HG03139 (cell line): ENCODE measurements around the gene TMEM176B.

Experiments
- ATAC-seq: cut with Tn5 transposase; IDR thresholded peaks from one replicate; pipeline ENCODE4 v1.9.1; 2021; ENCODE audit not compliant: unreplicated experiment

TMEM176B gene

DNA sequence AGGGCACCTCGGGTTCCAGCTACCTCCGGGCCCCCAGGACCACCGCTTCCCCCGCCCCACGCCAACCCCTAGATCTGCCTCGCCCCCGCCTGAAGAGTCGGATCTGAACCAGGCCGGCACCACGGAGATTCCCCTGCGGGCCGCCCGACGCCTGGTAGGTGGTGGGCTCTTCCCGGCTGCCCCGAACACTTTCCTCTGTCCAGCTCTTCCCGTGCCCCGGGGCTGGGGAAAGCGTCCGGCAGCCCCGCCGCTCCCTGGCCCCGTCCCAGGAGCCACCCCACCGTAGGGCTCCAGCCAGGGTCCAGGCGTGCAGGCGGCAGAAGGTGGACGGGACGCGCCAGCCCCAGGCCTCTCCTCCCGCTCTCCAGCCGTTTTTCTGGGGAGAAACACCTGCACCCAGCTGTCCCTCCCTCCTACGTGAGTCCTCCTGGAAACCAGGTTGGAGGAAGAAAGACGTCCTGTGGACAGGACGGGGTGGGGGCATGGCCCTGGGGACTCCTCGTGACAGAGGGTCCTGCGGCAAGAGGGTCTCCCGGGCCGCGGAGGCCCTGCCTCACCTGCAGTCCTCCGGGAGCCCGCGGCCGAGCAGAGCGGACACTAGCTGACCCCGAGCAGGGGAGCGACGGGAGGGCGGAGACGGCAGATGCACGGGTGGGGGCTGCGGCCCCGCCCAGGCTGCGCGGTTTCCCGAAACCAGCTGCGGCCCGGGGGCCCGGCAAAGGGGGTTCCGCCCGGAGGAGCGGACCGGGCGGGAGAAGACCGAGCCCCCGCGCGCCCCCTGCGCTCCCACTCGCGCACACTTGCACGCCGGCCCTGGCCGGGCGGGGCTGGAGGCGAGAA, at the start of gene TMEM176B:
TMEM176B (minus strand) TSS at position 624 of the 840 bp plus-strand sequence. CDS start 3,795 bp downstream, outside the sequence.
- no peak for ATAC-seq

DNA sequence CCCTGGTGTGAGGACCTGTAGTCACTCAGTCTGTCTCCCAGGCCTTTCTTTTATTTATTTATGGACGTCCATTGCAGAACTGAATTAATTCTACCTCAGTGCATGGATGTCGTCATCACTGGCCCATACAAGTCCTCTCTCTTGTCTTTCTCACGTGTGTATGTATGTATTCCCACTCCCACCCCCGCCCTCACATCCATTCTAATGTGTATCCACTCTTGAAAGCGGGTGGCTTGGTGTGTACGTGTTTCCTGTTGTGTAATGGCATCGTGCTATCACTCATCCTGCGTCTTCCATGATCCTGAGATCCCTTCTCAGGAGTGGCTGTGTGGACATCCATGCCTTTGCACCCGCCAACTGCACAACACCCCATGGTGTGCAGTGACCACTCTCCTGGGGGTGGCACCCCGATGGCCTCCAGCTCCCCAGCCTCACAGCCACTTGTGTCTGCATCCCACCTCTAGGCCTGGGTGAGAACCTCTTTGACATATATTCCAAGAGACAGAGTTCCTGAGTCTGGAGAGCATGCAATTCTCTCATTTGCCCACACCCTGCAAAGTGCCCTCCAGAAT, 49.1 kb upstream of the TMEM176B start:
- ATAC-seq, result no peak

DNA sequence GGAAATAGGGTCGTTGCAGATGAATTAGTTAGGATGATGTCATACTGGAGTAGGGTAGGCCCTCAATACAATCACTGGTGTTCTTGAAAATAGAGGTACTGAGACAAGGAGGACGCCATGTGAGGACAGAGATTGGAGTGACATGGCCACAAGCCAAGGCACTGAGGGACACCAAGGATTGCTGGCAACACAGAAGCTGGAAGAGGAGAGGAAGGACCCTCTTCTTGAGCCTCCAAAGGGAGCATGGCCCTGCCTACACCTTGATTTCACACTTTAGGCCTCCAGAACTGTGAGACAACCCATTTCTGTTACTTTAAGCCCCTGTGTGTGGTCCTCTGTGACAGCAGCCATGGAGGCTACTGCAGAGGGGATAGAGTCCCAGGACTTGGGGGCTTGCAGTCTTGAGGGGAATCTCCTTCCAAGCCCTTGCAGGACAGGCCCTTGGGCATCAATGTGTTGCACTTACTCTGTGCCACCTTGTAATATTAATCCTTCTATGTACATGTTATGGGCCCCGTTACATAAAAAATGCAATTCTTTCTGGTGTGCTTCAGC, 48.5 kb upstream of the TMEM176B start:
- ATAC-seq, result no peak

DNA sequence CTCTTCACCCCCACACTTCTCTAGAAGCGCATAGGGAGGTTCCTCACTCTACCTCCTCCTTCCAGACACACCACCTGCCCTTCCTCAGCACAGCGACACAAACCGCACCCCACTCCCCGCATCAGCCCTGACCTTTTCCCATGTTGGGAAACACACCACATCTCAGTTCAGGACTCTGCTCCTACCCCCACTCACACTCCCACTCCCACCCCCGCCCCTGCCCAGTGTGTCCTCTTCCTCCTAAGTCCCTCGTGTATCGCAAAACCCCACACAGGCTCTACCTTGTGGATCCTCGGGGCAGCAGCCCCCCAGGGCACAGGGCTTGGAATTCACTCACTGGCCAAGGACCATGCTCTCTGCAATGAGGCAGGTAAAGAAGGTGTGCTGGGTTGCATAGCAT, 47.9 kb upstream of the TMEM176B start:
- ATAC-seq, result no peak

DNA sequence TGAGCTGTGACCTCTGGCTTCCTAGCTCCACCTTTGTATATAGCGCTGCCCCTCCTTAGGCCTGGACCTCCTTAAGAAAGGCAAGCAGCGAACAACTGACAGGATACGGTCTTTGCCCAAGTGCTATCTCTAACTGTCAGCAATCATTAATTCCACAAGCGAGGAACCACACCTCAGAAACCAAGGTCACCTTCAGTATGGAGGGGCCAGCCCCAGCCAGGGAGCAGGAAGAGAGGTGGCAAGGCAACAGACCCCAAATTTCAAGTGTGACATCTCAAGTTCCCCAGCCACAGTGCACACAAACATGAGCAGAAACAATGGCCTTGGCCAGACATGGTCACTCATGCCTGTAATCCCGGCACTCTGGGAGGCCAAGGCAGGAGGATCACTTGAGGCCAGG, 47.4 kb upstream of the TMEM176B start:
- no peak for ATAC-seq

DNA sequence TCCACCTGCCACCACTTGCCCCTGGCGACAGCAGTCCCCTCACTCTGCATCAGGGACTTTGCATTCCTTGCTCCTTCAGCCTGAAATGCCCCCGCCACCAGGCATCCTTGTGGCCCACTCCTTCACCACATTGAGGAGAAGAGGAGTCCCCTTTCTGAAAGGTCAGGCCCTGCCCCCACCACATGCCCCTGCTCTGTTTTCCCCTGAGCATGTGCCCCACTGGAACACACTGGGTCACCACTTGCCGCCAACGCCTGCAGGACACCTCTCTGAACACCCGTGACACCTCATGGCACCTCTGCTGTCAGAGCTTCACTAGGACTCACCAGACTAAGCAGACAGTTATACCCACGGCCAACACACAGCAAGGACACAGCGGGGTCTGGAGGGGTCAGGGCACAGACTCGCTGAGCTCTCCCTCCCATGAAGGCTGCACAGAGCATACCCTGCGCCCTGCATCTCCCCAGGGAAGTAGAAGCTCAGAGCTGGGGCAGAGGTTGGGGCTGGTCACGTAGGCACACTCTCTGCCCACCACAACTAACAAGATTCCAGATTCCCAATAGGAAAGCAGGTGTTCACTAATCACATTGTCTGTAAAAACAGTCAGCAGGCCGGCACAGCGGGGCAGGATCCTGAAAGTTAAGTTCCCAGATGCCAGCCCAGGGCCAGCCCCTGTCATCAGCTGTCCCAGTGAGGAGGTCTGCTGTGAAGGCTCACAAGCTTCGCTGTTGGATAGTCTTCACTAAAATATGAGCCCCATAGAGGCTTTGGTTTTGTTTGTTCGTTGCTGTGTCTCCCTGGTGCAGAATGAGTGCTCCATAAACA, 46.3 kb upstream of the TMEM176B start:
- ATAC-seq, result no peak

DNA sequence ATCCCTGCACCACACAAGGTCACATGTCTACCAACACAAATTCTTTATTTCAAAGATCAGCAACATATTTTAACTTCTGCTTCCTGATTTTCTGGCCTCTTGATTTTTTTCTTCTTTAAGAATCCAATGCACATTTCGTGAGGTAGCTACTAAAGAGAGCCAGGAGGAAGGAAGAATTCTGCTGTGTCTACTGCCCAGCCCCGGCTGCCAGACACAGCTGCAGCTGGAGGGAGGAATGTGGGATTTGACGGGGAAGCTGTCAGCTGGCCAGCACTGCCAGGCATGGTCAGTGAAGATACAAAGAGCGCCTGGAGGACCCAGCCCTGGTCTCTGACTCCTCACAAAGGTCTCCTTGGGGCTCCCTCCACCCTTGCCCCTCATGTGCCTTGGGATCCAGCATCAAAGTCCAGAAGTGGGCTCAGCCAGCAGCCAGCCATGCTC, 45.3 kb upstream of the TMEM176B start:
- no peak for ATAC-seq

DNA sequence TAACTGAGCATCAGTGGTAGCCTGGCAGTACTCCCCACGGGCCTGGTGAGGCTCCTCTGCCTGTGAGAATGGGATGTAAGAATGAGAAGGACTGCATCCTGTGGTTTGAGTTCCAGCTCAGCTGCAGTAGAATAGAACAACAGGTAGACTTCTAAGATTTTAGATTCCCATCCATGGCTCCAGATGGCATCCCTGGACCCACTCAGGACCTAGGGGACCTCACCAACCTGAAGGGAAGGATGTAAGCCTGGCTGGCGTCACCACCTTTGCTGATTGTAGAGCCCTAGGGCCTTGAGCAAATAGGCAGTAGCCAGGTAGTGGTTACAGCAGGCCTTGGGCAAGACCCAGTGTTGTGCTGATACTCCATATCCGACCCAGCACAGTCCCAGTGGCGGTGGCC, 42.6 kb upstream of the TMEM176B start:
- ATAC-seq, result no peak

DNA sequence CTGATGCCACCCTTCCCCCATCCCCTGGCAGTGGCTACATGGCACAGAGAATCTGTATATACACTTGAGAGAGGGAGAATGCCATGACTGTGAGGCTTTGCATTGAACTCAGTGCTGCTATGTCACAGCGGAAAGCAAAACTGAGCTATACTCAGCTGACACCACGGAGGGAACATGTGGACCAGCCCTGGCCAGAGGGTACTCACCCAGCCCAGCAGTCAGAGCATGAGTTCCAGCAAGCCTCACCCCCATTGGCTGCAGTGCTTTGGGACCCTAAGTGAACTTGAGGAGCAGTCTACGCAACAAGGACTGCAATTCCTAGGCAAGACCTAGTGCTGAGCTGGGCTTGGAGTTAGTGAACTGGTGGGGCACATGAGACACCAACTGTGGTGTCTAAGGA, 41.9 kb upstream of the TMEM176B start:
- no peak for ATAC-seq

DNA sequence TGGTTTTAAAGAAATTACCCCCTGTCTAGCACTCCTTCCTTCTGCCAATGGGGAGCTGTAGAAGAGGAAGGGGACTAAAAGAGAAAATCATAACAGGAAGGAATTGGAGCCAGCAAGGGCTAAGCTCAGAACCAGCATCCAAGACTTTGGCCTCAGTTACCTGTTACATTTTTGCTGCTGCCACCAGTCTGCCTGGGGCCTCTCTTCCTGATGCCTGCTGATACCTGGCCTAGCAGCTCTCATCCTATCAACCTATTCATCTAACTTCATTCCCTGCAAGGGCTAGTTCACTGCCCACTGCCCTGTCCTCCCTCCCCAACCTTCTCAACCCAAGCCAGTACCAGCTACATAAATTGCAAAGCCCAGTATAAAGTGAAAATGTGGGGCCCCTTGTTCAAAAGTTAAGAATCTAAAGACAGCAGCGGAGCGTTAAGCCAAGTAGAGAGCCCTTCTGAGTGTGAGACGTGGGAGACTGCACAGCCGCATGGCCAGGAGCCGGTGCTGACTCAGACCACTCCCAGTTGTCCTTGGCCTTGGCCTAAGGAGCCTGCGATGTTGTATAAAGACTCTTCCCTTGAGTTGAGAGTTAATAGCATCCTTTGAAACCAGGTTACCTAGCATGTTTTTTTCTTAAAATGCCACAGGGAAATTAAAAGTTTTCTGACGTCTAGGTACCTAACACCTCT, 38.9 kb upstream of the TMEM176B start:
- no peak for ATAC-seq

DNA sequence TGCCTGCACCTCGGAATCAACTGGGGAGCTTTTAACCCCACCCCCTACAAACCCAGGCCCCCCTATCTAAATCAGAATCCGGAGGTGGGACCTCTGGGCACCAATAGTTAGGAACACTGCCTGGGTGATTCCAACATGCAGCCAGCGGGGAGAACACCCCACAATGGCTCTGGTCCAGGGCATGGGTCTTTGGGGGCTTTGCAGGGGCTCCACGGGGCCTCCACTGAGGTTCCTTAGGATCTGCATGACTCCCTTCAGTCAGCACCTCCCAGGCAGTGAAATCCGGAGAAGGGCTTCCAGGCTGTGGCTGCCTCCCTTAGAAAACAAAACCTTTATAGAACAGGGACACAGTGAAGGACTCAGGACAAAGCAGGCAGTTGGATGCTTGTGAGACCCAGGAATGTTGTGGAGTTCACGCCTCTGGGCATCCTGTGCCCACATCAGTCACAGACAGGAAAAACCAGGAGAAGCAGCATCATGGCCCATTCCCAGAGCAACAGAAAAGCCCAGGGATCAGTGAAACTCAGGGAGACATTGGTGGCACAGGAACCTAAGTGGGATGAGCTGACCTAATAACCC, 35.6 kb upstream of the TMEM176B start:
- no peak for ATAC-seq

DNA sequence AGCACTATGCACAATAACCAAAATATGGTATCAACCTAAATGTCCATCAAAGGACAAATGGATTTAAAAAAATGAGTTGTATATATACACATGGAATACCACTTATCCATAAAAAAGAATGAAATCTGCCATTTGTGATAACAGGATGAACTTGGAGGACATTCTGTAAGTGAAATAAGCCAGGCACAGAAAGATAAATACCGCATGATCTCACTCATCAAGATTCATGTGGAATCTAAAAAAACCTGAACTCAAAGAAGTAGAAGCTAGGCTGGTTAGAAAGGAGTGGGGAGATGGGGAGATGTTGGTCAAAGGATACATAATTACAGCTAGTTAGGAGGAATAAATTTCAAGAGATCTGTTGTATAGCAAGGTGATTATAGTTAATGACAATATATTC, 34.9 kb upstream of the TMEM176B start:
- no peak for ATAC-seq

DNA sequence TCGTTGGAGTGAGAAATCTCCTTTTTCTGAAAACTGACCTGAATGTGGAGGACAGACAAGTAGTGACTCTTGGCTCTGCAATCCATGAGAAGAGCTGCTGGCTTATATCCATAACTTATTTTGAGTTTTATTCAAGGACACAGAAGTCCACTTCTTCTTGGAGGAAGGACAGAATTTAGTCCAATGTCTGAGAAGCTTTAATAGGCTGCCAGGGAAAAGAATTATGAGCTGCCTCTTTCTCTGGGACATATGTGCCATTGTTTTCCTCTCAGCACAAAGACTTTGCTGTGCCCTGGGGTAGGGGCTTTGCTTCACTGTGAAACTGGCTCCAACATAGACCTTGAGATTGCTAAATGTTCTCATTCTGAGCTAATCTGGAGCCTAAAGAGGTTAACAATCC, 31.7 kb upstream of the TMEM176B start:
- no peak for ATAC-seq

DNA sequence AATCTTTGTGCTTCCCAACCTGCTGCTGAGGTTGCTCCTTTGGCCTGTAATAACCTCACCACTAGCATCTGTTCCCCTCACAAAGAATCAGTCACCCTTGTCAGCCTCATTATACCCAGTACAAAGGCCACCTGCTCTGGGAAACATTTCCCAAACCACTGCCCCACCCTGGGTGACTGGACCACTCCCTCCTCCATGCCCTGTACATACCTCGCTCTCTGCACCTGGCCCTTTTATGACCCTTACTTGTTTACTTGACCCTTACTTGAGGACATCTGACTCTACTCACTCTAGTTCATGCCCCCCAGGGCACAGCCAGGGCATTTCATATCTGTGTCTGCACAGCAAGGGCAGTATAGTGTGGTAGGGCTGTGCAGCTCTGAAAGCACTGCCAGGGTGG, 30.8 kb upstream of the TMEM176B start:
- no peak for ATAC-seq

DNA sequence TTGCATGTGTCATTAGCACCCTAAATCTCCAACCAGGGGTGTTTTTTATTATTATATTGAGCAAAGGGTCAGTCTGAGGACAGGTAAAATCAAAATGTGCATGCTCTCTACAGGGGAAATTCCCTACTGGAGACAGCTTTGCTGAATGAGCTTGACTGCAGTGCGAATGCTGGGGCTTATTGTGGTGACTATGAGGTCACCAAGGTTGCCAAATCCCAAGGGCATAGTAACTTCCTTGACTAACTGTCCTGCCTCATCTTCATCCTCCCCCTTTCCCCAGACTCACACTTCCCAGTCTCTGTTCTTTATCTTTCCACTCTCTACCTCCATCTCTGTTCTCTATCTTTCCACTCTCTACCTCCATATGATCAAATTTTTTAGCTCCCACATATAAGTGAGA, 29.3 kb upstream of the TMEM176B start:
- no peak for ATAC-seq

DNA sequence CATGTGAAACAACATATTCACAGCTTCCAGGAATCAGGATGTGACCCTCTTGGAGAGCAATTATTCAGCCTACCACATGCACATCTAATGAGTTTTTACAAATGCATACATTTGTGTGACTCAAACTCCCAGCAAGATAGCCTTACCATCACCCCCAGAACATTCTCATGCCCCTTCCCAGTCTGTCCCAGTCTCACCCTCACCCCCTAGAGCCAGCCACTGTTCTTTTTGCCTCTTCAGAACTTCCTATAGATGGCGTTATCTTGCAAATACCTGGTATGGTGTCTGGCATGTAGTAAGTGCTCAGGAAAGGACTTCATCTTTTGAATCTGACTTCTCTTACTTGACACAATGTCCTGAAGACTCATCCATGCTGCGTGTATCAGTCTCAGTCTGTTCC, 28.2 kb upstream of the TMEM176B start:
- ATAC-seq, result no peak

DNA sequence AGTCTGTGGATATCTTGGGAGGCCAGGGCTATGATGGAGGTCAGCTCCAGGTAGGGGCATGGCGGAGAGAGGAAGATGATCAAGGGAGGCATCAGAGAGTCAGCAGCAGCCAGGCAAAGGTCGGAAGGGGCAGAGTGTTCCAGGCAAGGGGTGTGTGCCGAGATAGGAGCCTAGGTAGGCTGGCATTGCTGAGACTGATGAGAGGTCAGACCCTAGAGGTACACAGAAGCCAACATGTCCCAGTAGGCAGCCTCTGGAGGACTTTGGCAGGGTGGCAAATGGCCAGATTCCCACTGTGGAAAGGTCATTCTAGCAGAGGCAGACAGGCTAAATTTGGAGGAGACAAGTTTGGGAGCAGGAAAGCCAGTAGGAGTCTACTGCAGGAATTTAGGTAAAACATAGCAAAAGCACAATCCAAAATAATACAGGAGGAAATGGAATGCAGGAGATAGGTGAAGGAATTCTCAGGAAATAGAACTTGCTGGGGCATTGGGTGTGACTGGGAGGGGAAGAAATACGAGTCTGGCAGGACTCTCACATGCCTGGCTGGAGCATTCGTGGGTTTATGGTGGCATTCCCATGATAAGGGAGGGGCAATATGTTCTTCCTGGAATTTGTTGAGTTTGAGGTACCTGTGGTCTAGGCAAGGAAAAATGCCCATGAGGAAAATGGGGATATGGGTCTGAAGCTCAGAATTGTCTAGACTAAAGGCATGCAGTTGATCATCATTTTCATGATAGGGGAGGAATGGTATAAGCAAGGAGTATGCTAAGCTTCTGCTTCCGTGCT, 26.1 kb upstream of the TMEM176B start:
- no peak for ATAC-seq

DNA sequence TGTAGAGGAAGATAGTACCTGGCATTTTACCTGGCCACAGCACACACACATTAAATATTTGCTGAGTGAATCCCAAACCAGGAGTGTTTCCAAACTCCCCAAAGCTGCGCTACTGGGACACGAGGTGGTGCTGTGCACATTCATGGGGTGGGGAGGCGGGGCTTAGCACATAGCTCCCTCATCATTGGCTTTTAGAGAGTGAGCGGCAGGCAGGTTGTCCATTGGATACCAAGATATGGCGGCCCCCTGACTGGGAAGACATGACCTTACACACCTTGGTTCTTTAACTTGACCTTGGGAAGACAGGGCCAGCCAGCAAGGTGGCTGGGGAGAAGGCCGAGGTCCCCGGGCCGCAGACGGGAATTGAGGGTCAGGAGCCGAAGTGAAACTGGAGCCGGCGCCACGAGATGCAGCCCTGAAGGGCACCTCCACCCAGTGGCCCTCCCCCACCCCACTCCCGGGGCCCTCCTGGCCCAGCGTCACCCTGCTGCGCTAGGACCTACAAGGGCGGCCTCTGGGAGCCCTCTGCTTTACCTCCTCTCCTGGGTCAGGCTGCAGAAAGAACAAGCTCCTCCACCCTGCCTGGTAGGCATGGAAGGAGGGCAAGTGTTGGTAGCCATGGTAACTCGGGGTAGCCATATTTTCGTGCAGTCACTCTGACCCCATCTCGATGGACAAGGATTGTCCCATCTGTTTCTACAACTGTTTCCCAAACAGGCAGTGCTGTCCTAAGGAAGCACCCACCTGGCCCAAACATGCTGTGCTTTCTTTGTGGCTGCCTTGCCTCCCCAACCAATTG, 24.4 kb upstream of the TMEM176B start:
- ATAC-seq, result no peak
